Femur (tissue), 1 donor: ENCODE data around the gene ZNF577.
"Not testable (repeated sequence)": the region's sequence is repeated elsewhere in the genome, so short reads cannot be mapped to it uniquely, and the experiment has no call there.

Source experiments
- DNase-seq: peaks from one replicate; pipeline ENCODE4 v3.0.0-alpha.2; 2017

ZNF577 gene

GRCh38 chr19:51887522-51888498, at the start of gene ZNF577:
Gene ZNF577, minus strand, starts transcription at chr19:51887951. Its CDS starts 7,569 bp downstream, at chr19:51880382.
- peak; percentile 96 for DNase-seq

GRCh38 chr19:51931921-51932320, 44.2 kb upstream of the ZNF577 start:
- DNase-seq, result no peak

GRCh38 chr19:51927859-51928258, 40.1 kb upstream of the ZNF577 start:
- no peak for DNase-seq

GRCh38 chr19:51926784-51927741, 39.3 kb upstream of the ZNF577 start, which contains the start of gene ZNF613:
Gene ZNF613, plus strand, starts transcription at chr19:51927472. Its CDS starts 8,749 bp downstream, at chr19:51936221.
- peak; percentile 93 for DNase-seq

DNA sequence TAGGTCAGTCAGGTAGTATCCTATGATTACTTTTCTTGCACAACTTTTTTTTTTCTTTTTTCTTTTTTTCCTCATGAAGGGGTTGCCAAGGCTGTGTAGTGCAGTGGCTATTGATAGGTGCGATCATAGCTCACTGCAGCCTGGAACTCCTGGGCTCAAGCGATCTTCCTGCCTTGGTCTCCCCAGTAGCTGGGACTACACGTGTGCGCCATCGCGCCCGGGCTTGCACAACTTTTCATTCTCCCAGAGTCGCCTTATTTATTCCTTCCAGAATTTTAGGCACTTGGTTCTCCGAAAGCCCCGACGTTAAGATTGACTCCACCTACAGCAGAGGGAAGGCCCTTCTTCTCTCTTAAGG, 38.7 kb upstream of the ZNF577 start:
- DNase-seq, result no peak

DNA sequence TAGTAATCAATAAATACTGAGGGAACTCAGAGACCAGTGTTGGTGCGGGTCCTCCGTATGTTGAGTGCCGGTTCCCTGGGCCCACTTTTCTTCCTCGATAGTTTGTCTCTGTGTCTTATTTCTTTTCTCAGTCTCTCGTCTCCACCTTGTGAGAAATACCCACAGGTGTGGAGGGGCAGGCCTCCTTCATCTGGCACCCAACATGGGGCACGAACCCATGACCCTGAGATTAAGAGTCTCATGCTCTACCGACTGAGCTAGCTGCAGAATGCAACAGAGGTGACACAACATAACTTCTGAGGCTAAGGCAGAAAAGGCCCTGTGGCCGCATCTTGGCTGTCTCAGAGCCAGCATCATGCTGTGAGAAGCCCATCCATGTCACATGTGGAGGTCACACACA, 34.2 kb upstream of the ZNF577 start:
- no peak for DNase-seq

GRCh38 chr19:51919606-51920005, 31.9 kb upstream of the ZNF577 start:
- DNase-seq, result no peak

- no peak for DNase-seq
These were observed 28.4 kb upstream of the ZNF577 start for GRCh38 chr19:51916167-51916566.

DNA sequence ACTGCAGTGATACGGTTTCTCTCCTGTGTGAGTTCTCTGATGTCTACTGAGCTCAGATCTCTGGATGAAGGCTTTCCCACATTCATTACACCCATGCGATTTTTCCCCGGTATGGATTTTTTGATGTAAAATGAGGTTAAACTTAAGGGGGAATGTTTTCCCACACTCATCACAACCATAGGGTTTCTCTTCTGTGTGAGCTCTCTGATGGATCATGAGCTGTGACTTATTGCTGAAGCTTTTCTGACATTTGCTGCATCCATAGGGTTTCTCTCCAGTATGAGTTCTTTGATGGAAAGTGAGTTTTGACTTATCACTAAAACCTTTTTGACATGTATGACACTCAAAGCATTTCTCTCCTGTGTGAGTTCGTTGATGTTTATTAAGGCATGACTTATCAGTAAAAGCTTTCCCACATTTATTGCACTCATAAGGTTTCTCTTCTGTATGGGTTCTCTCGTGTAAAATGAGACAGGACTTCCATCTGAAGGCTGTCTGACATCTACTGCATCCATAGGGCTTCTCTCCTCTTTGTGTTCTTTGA, 27.6 kb upstream of the ZNF577 start:
- no peak for DNase-seq

- DNase-seq, result not testable (repeated sequence)
These were observed 20.2 kb upstream of the ZNF577 start for GRCh38 chr19:51907981-51908380.

GRCh38 chr19:51906108-51906507, 18.4 kb upstream of the ZNF577 start:
- DNase-seq, result not testable (repeated sequence)

DNA sequence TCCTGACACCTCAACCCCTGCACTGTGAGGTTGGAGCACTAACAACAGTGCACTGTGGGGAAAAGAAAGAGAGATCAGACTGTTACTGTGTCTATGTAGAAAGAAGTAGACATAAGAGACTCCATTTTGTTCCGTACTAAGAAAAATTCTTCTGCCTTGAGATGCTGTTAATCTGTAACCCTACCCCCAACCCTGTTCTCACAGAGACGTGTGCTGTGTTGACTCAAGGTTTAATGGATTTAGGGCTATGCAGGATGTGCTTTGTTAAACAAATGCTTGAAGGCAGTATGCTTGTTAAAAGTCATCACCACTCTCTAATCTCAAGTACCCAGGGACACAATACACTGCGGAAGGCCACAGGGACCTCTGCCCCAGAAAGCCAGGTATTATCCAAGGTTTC, 17.9 kb upstream of the ZNF577 start:
- DNase-seq, result not testable (repeated sequence)

- DNase-seq, result no peak
These were observed 17.5 kb upstream of the ZNF577 start for GRCh38 chr19:51905206-51905605.

GRCh38 chr19:51904331-51905165, 16.8 kb upstream of the ZNF577 start, which contains the start of gene ZNF649:
Gene ZNF649, minus strand, starts transcription at chr19:51905017. Its CDS starts 4,910 bp downstream, at chr19:51900107.
- DNase-seq, result peak; percentile 89

DNA sequence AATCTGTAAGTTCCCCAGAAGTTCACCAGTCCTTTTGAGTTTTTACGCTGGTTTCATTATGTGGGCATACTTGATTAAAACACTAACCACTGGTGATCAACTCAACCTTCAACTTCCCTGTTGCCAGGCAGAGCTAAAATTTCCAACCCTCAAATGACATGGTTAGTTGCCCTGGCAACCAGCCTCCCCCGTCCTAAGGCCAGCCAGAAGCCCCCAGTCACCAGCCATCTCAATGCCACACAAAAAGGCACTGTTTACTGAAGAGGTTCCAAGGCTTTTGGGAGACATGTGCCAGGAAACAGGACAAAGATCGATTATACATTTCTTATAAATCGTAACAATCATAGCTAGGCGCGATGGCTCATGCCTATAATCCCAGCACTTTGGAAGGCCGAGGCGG, 15.4 kb upstream of the ZNF577 start:
- no peak for DNase-seq

DNA sequence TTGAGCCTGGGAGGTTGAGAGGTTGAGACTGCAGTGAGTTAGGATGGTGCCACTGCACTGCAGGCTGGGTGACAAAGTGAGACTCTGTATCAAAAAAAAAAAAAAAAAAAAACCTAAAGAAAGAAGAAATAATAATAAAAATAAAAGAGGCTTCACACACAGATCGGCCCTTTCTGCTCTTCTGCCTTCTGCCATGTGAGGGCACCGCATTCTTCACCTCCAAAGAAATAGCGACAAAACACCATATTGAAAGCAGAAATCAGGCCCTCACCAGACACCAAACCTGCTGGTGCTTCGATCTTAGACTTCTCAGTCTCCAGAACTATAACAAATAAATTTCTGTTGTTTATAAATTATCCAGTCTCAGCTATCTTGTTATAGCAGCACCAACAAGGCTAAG, 14.1 kb upstream of the ZNF577 start:
- no peak for DNase-seq

- no peak for DNase-seq
These were observed 3.5 kb upstream of the ZNF577 start for GRCh38 chr19:51891193-51891747.

DNA sequence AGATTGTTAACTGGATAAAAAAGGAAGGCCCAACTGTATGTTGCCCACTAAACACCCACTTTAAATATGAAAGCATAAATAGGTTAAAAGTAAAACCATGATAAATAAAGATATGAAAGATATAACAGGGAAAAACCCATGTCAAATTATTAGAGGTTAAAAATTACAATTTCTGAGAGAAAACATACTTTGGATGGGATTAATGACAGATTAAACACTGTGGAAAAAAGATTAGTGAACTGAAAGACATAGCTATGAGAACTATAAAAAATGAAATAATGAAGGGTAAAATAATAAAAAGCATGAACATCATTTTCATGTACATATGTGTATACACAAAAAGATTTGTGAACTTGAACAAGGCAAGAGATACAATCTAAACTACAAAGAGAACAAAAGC, 2.2 kb upstream of the ZNF577 start:
- DNase-seq, result no peak

GRCh38 chr19:51884713-51885112, 3.0 kb downstream of the ZNF577 start:
- DNase-seq, result no peak

DNA sequence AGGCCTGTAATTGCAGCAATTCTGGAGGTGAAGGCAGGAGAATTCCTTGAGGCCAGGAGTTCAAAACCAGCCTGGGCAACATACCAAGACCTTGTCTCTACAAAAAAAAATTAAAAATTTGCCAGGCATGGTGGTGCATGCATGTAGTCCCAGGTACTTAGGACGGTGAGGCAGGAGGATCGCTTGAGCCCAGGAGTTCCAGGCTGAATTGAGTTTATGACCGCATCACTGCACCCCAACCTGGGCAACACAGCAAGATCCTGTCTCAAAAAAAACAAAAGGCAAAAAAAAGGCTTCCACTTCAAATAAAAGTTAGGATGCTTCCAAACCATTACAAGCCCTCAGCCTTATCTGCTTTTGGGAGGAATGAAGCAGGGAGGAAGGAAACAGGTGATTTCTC, 5.2 kb downstream of the ZNF577 start:
- DNase-seq, result no peak

- no peak for DNase-seq
These were observed 14.7 kb downstream of the ZNF577 start for GRCh38 chr19:51873097-51873496.
